ENCODE measurements around the gene RMC1.
"Not testable (repeated sequence)": the region's sequence is repeated elsewhere in the genome, so short reads cannot be mapped to it uniquely, and the experiment has no call there.

RMC1 gene

GRCh38 chr18:23536204-23536603, 32.9 kb downstream of the RMC1 start:
- DNase-seq = no peak

GRCh38 chr18:23537274-23537673, 34.0 kb downstream of the RMC1 start:
- no peak for DNase-seq

GRCh38 chr18:23538001-23538400, 34.7 kb downstream of the RMC1 start:
- peak; percentile 64 for DNase-seq

GRCh38 chr18:23538870-23539269, 35.6 kb downstream of the RMC1 start:
- no peak for DNase-seq

DNA sequence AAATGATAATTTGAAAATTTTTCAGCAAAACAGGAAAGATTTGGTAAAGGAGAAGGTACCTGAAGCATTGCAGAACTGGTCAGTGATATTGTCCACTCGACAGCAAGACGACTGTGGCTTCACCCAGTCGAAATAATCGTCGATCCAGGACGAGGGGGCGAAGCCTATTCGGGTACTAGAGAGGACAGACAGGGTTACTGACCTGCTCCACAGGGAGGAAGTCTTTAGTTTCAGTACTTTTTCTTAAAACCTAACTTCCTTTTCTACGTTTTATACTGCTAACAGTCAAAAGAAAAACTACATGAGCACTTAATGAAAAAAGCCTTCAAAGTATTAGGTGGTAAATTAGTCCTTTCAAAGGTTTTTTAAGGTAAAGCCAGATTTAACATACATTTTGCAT, 36.0 kb downstream of the RMC1 start:
- DNase-seq = no peak

DNA sequence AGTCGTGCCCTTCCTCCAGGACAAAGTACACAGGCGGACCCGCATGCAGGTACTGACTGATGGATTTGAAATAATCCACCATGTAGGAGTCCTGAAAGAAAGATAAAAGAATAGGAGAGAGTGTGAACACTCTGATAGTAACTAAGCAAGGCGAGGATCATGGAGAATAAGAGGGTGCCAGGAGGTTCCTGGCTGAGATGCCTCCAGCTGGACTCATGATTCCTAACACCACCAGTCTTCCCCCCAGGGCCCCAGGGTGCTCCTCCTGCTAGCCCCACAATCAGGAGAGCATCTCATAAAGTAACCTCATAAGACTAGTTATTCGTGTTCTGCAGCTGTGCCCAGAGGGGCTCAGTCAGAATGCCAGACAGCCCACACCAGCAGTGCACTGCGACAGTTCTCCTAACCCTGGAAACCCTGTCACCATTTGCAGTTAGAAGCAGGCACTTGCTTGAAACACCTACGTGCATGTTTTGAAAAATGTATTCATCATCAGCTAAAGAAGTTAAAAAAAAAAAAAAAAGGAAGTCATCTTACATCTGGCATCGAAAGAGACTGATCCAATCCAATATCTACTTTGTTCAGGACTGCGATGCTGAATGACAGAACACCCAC, 36.7 kb downstream of the RMC1 start:
- peak; percentile 63 for DNase-seq

DNA sequence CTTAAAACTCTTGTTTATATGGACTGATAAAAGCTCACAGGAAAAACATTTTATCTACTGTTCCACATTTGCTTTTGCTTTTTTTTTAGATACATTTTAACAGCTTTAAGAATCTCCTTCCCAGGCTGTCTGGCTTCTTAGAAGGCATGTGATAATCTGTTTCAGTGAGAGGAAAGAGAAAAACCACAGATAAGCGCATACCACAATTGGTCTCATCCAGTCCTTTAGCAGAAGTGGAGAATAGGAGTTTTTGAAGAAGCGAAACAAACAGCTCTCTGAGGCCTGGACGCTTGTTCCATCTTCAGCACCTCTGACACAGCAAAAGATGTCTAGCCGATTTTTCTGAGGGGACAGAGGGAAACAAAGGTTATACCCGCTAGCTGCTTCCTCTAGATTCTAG, 37.6 kb downstream of the RMC1 start:
- no peak for DNase-seq

DNA sequence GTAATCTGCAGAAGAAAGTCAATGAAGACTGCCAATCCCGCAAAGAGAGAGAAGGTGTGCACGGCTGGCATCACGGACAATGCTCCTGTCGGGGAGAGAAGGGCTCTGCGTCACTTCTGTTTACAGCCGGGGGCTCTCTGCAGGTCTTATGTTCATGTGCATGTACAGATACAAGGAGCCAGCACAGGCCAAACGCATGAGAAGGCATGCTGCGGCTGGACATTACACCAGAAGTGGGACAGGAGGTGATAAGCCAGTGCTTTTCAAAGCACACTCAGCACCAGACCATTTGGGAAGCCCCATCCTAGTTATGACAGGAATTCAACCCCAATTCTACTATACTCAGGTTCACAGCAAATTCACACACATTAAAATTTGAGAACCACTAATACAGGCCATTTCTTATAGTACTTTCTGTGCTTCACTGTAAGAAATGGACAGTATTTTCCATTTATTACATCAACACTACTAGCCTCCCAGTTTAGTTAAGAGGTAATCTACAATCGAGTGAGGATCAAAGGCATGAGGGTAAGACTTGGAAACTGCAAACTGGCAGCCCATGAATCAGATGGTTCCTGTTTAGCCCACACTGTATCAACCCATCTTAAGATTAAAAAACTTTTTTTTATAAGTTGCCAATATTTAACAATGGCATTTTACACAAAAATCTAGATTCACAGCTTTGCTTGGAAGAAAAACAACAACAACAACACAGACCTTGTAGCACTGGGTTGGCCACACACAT, 38.2 kb downstream of the RMC1 start:
- no peak for DNase-seq

GRCh38 chr18:23542461-23542860, 39.1 kb downstream of the RMC1 start:
- DNase-seq = no peak

GRCh38 chr18:23545247-23545789, 42.0 kb downstream of the RMC1 start:
- DNase-seq = no peak

- DNase-seq = no peak
Measured at GRCh38 chr18:23547306-23547705, 44.0 kb downstream of the RMC1 start.

DNA sequence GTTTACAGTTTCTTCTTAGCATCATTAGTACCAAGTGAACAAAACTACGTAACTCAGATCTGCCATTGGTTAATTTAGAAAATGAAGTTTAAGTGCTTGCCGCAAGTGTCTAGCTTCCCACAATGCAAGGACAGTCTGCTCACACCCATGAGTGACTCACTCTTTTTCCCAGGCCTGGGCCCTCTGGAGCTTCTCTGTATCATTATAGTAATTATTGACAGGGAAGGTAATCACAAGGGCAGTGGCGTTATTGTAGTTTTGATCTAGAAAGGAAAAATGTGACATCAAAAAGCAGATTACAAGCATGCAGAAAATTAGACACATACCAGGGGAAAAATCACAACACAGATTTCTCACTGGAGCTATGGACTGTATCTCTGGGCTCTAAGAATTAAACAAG, 44.5 kb downstream of the RMC1 start:
- DNase-seq = peak; percentile 81

DNA sequence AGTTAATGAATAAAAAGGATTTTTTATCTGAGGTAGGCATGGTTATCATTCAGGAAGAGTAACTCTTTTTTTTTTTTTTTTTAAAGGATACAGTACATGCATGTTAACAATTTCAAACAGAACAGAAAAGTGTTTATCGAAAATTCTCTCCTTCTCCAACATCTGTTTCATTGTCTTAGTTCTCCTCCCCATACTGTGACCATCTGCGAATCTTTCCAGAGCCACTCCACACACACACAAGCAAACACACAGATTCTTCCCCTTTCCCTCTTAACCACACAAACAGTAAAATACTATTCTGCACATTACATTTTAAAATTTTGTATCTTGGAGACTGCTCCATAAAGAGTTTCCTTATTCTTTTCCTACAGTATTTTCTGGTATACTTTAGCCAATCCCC, 45.0 kb downstream of the RMC1 start:
- no peak for DNase-seq

DNA sequence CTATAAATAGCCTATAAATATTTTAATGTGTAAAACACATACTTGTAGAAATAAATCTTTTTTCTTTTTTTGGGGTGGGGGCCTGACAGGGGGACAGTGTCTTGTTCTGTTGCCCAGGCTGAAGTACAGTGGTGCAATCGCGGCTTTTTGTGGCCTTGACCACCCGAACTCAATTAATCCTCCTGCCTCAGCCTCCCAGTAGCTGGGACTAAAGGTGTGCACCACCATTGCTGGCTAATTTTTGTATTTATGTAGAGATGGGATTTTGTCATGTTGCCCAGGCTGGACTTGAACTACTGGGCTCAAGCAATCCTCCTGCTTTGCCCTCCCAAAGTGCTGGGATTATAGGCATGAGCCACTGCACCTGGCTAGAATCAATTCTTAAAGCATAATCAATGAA, 45.4 kb downstream of the RMC1 start:
- DNase-seq = no peak

GRCh38 chr18:23550898-23551297, 47.6 kb downstream of the RMC1 start:
- no peak for DNase-seq

DNA sequence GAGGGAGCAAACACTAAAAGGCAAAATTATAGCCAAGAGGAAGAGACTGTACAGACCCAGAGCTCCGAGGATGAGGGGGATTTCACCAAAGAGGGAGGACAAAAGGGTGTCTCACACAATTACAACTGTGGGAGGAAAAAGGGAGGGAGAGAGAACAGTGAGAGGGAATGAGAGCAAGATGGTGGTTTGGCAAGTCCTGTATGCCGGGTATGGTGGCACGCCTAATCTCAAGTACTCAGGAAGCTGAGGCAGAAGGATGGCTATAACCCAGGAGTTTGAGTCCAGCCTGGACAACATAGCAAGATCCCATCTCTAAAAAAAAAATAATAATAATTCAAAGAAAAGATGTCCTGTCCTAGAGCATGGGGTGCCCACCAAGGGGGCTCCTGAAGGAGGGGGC, 48.7 kb downstream of the RMC1 start:
- no peak for DNase-seq

DNA sequence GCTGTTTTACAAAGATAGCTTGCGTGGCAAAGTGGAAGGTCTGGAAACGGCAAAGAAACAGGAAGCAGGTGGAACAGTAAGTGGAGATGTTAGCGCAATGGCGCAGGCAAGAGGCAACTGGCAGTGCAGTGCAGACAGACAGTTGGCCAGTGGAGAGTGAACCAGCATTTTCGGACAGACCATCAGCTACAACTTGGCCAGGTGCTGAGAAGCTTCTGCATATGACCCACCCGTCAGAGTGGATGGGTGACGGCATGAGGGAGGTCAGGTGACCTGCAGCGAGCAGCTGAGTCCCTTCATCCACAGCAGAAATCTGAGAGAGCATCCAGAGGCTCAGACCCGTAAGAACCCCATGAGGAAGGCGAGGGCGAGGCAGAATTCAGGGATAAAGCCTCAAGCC, 49.2 kb downstream of the RMC1 start:
- no peak for DNase-seq

- no peak for DNase-seq
Measured at GRCh38 chr18:23553887-23554286, 50.6 kb downstream of the RMC1 start.

- no peak for DNase-seq
Measured at GRCh38 chr18:23556145-23556780, 53.0 kb downstream of the RMC1 start.

DNA sequence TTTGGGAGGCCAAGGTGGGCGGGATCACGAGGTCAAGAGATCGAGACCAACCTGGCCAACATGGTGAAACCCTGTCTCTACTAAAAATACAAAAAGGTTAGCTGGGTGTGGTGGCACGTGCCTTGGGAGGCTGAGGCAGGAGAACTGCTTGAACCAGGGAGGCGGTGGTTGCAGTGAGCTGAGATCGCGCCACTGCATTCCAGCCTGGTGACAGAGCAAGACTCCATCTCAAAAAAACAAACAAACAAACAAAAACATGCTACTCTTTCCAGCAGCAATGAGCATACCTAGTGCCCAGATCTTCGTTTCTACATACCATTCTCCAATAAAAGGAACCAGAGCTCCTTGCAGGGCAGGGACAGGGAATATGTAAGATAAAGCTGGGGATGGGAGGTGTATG, 54.2 kb downstream of the RMC1 start:
- not testable (repeated sequence) for DNase-seq

- DNase-seq = no peak
Measured at GRCh38 chr18:23560186-23560585, 56.9 kb downstream of the RMC1 start.

- DNase-seq = no peak
Measured at GRCh38 chr18:23563377-23564043, 60.2 kb downstream of the RMC1 start.

- DNase-seq = no peak
Measured at GRCh38 chr18:23565916-23566547, 62.7 kb downstream of the RMC1 start.
